GM23338 (cell line): ENCODE measurements around the gene TLE3. TPM values are rescaled to one million over a fixed set of nuclear protein-coding genes. Genes with fewer than 3 reads are reported as not detected.

Source experiments
- ATAC-seq: fragments of 200-7000 bp; cut with Tn5 transposase; 3 replicates; pipeline ENCODE4 v1.9.1; 2020
- DNase-seq: peaks from one replicate; pipeline ENCODE4 v3.0.0-alpha.2; 2015; ENCODE audit warnings: low spot score
- H2AFZ ChIP-seq: fragments of 200-600 bp; sonication (generic); 2 replicates; pipeline ENCODE4 v1.8.0; 2016; ENCODE audit warnings: antibody characterized with exemption, mild to moderate bottlenecking, moderate library complexity
- H3F3A ChIP-seq: fragments of 200-600 bp; sonication (generic); replicated peaks from 2 replicates; pipeline ENCODE4 v1.8.0; 2017; ENCODE audit warnings: antibody characterized with exemption, mixed run types, low read depth
- H3K27ac ChIP-seq: fragments of 200-600 bp; sonication (generic); 2 replicates; pipeline ENCODE4 v1.6.1; 2016; ENCODE audit warnings: low read depth
- H3K27me3 ChIP-seq: fragments of 200-600 bp; sonication (generic); 2 replicates; pipeline ENCODE4 v1.8.0; 2016; ENCODE audit warnings: mild to moderate bottlenecking, mixed run types, moderate library complexity; ENCODE audit not compliant: insufficient read depth
- H3K36me3 ChIP-seq: fragments of 200-600 bp; sonication (generic); 2 replicates; pipeline ENCODE4 v1.8.0; 2016; ENCODE audit warnings: mild to moderate bottlenecking; ENCODE audit not compliant: insufficient read depth
- H3K4me1 ChIP-seq: fragments of 200-600 bp; sonication (generic); 2 replicates; pipeline ENCODE4 v1.8.0; 2016; ENCODE audit warnings: mild to moderate bottlenecking, moderate library complexity; ENCODE audit not compliant: insufficient read depth
- H3K4me2 ChIP-seq: fragments of 200-600 bp; sonication (generic); 2 replicates; pipeline ENCODE4 v1.7.1; 2017; ENCODE audit warnings: mixed run types
- H3K4me3 ChIP-seq: fragments of 200-600 bp; sonication (generic); 2 replicates; pipeline ENCODE4 v1.6.1; 2016; ENCODE audit warnings: mixed run types
- H3K79me2 ChIP-seq: fragments of 200-600 bp; sonication (generic); replicated peaks from 2 replicates; pipeline ENCODE4 v1.8.0; 2017; ENCODE audit warnings: mild to moderate bottlenecking; ENCODE audit not compliant: insufficient read depth
- H3K9me2 ChIP-seq: fragments of 200-600 bp; sonication (generic); 2 replicates; pipeline ENCODE4 v1.8.0; 2017; ENCODE audit not compliant: insufficient read depth
- H4K20me1 ChIP-seq: fragments of 200-600 bp; sonication (generic); replicated peaks from 2 replicates; pipeline ENCODE4 v1.8.0; 2017; ENCODE audit warnings: mild to moderate bottlenecking; ENCODE audit not compliant: insufficient read depth
- H3K27ac Mint-ChIP-seq: 2 replicates; pipeline ENCODE4 v1.8.0; 2020; ENCODE audit warnings: inconsistent platforms, mild to moderate bottlenecking, moderate library complexity, mixed read lengths
- H3K27me3 Mint-ChIP-seq: 3 replicates; pipeline ENCODE4 v1.8.0; 2022; ENCODE audit warnings: low read depth, mild to moderate bottlenecking, moderate library complexity, mixed read lengths, inconsistent platforms; ENCODE audit not compliant: insufficient read depth, poor library complexity
- H3K36me3 Mint-ChIP-seq: 3 replicates; pipeline ENCODE4 v1.8.0; 2021; ENCODE audit warnings: low read depth, mild to moderate bottlenecking, inconsistent platforms, moderate library complexity, mixed read lengths
- H3K4me1 Mint-ChIP-seq: 3 replicates; pipeline ENCODE4 v1.8.0; 2020; ENCODE audit warnings: mild to moderate bottlenecking, inconsistent platforms, mixed read lengths
- H3K4me3 Mint-ChIP-seq: 3 replicates; pipeline ENCODE4 v1.8.0; 2021; ENCODE audit warnings: moderate library complexity, mild to moderate bottlenecking, inconsistent platforms, mixed read lengths
- H3K9me3 Mint-ChIP-seq: 3 replicates; pipeline ENCODE4 v1.8.0; 2020; ENCODE audit warnings: moderate library complexity, mild to moderate bottlenecking, inconsistent platforms, mixed read lengths
- CREB1 ChIP-seq: fragments of 250-450 bp; sonication (Bioruptor Pico); IDR thresholded peaks from 2 replicates; pipeline ENCODE4 v1.5.0; 2020; ENCODE audit warnings: low read depth, mild to moderate bottlenecking, moderate library complexity
- CTCF ChIP-seq, 2 experiments: fragments of 200-600 bp in 1 of 2; sonication (generic) in 1 of 2; conservative IDR thresholded peaks; 2 replicates each; pipeline versions ENCODE4 v1.5.1 to v1.6.1; 2016 to 2017; ENCODE audit warnings: antibody characterized with exemption in 2 of 2, low read depth in 2 of 2, mild to moderate bottlenecking in 2 of 2, moderate library complexity in 1 of 2
- ETS1 ChIP-seq: IDR thresholded peaks from 2 replicates; pipeline ENCODE4 v1.6.1; 2016; ENCODE audit warnings: antibody characterized with exemption
- EZH2 ChIP-seq: fragments of 200-600 bp; sonication (generic); IDR thresholded peaks from one replicate; pipeline ENCODE4 v1.8.0; 2017; ENCODE audit warnings: antibody characterized with exemption, mild to moderate bottlenecking, low read depth; ENCODE audit not compliant: unreplicated experiment
- EZH2phosphoT487 ChIP-seq: fragments of 200-600 bp; sonication (generic); IDR thresholded peaks from one replicate; pipeline ENCODE4 v1.8.1; 2018; ENCODE audit warnings: antibody characterized with exemption; ENCODE audit not compliant: unreplicated experiment
- JUNB ChIP-seq: IDR thresholded peaks from one replicate; pipeline ENCODE4 v1.6.1; 2016; ENCODE audit warnings: antibody characterized with exemption; ENCODE audit not compliant: unreplicated experiment
- NANOG ChIP-seq: IDR thresholded peaks from 2 replicates; pipeline ENCODE4 v1.6.1; 2016; ENCODE audit warnings: antibody characterized with exemption, borderline replicate concordance
- POLR2AphosphoS5 ChIP-seq: IDR thresholded peaks from 2 replicates; pipeline ENCODE4 v1.6.1; 2016; ENCODE audit warnings: antibody characterized with exemption, low read depth
- REST ChIP-seq: IDR thresholded peaks from one replicate; pipeline ENCODE4 v1.6.1; 2018; ENCODE audit warnings: antibody characterized with exemption; ENCODE audit not compliant: unreplicated experiment
- STAT1 ChIP-seq: IDR thresholded peaks from one replicate; pipeline ENCODE4 v1.6.1; 2016; ENCODE audit warnings: antibody characterized with exemption; ENCODE audit not compliant: unreplicated experiment
- ZNF114 ChIP-seq: fragments of 250-450 bp; sonication (Bioruptor Pico); IDR thresholded peaks from 2 replicates; pipeline ENCODE4 v1.5.0; 2020; ENCODE audit warnings: mild to moderate bottlenecking, moderate library complexity
- ZNF331 ChIP-seq: fragments of 250-450 bp; sonication (Bioruptor Pico); IDR thresholded peaks from 2 replicates; pipeline ENCODE4 v1.5.0; 2020; ENCODE audit warnings: low read depth, mild to moderate bottlenecking, moderate library complexity
- ZNF462 ChIP-seq: fragments of 250-450 bp; sonication (Bioruptor Pico); IDR thresholded peaks from 2 replicates; pipeline ENCODE4 v1.5.0; 2020; ENCODE audit warnings: mild to moderate bottlenecking, moderate library complexity
- polyA plus RNA-seq: library from polyadenylated mRNA; unstranded; fragments of >200 nt; fragmentation: Nextera tagmentation; extraction: Ambion mirVana; gene quantifications from 2 replicates; pipeline ENCODE4 v1.2.1, GENCODE V29; 2016
- total RNA-seq: library from RNA; depleted of rRNA; stranded (reverse); fragments of >200 nt; shearing (Covaris generic); gene quantifications from 2 replicates; pipeline ENCODE4 v1.2.3, GENCODE V29; 2014

The TLE3 gene
- total and polyA plus RNA-seq, 2 experiments from 2014 or later, result 10.4 to 79.5 TPM

DNA sequence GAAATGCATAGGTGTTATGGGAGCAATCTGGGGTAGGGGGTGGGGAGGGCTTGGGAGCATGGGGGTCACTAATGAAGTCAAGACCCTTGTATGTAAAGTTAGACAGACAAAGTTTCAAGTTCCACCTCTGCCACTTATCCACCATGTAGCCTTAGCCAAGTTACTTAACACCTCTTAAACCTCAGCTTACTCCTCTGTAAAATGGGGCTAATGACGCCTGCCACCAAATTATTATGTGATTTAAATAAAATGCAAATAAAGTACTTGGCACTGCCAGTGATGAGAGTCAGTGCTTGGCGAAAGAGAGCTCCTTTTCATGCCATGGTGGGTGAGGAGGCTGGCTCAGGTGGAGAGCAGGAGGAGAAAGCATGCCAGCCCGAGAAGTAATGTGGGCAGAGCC lies 18.6 kb upstream of the TLE3 start:
- Histone ChIP-seq H3F3A (0 out of 2 replicates have a peak, but pooled peaks cover 3% of the 10 kb centered on the region), H3K27ac (no peak overlapping the region), H3K79me2 (no peaks in the 10 kb centered on the region), H3K4me1 (peaks cover 5% of the 10 kb centered on the region; the same call in 1 of the 2 replicates), H3K36me3 (no peaks in the 10 kb centered on the region), H3K4me3 (no peak overlapping the region), H2AFZ (no peak overlapping the region), H3K4me2 (no peak overlapping the region), H4K20me1 (no peaks in the 10 kb centered on the region), H3K9me2 (no peaks in the 10 kb centered on the region), H3K27me3 (no peaks in the 10 kb centered on the region)
- no peaks in the 10 kb centered on the region for H3K36me3 Mint-ChIP-seq
- H3K27me3 Mint-ChIP-seq, result peaks cover 5% of the 10 kb centered on the region
- H3K27ac Mint-ChIP-seq, result no peak overlapping the region
- H3K4me1 Mint-ChIP-seq, result peaks cover 9% of the 10 kb centered on the region
- TF ChIP-seq ZNF331 (no peak), NANOG (no peak), STAT1 (no peak), ZNF114 (CRISPR knock-in tag) (no peak), ZNF462 (CRISPR knock-in tag) (no peak), JUNB (no peak), EZH2 (no peak), POLR2AphosphoS5 (no peak), REST (no peak), ETS1 (no peak), EZH2phosphoT487 (no peak), CTCF (conservative IDR thresholded peaks at IDR 0.05; ENCODE audit: low read depth in 2 of 2) (no peak), CREB1 (CRISPR knock-in tag) (no peak)
- ATAC-seq (no peak), DNase-seq (no peak)
- H3K4me3 Mint-ChIP-seq, result no peak overlapping the region
- H3K9me3 Mint-ChIP-seq, result no peaks in the 10 kb centered on the region
